Testis (tissue), 2 donors: Measurements from ENCODE around the gene DNAJC11.

Experiments
- CTCF ChIP-seq, 3 experiments: fragments of 450-650 bp in 2 of 3; fragments of 200-600 bp in 1 of 3; sonication (generic) in 1 of 3; IDR thresholded peaks; one replicate each; pipeline ENCODE4 v1.5.1; 2016 to 2019; ENCODE audit warnings: antibody characterized with exemption in 3 of 3, mild to moderate bottlenecking in 2 of 3, moderate library complexity in 1 of 3
- POLR2A ChIP-seq: fragments of 450-650 bp; IDR thresholded peaks from one replicate; pipeline ENCODE4 v1.6.1; 2017; ENCODE audit warnings: antibody characterized with exemption, mild to moderate bottlenecking, moderate library complexity

DNA sequence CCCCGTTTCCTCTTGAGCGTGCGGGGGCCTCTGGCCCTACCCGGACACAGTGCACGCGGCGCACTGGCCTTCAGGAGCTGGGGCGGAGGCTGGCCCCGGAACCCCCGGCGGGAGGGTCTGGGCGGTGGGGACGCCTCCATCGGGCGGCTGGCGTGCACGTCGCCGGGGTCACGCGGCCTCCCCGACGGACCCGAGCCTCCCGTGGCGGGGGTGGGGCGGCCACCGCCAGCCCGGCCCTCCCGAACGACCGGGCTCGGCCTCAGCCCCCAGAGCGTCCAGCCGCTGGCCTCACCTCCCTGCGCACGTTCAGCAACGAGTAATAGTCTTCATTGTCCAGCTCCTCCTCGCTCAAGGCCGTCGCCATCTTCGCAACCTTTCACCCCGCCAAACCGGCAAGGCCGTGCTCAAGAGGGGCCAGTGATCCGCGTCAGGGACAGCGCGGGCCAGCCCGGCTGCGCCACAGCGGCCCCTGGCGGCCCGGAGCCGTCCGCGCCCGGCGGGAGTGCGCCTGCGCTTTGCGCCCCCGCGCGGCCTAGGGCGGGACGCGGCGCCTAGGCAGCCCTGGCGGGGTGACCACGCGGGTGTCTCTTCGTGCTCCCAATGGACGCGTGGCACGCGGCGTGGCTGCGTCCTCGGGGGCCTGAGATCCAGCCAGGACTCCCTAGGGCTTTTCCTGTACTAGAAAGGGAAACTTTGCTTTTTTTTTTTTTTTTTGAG, at the start of gene DNAJC11:
- TF ChIP-seq CTCF (IDR thresholded peaks at IDR 0.05) (peak; percentile 96 to 100 (median 100)), POLR2A (no peak)
